ENCODE data around the gene MRPL38. TPM values are rescaled to one million over a fixed set of nuclear protein-coding genes. Genes with fewer than 3 reads are reported as not detected.

The MRPL38 gene
- total RNA-seq, 1 donor from 2014 or later, result 67.8 TPM

- H3K27ac ChIP-seq, result no peak overlapping the region
- peaks cover 19% of the 10 kb centered on the region for H3K4me1 ChIP-seq
- H3K27me3 ChIP-seq, result no peaks in the 10 kb centered on the region
- no peak for DNase-seq (ENCODE audit: extremely low spot score in 2 of 2)
- TF ChIP-seq POLR2AphosphoS5 (IDR thresholded peaks at IDR 0.05; ENCODE audit: insufficient read depth in 1 of 2, low read depth in 1 of 2), result no peak
- TF ChIP-seq CTCF (IDR thresholded peaks at IDR 0.05), result no peak
- TF ChIP-seq POLR2A (IDR thresholded peaks at IDR 0.05), result no peak
- H3K9me3 ChIP-seq, result no peaks in the 10 kb centered on the region
- intact Hi-C loops (cut with DNase I), result loop anchor here (5.0 kb wide), 1 partner anchor 94 kb away; no protein-coding TSS in a partner anchor
- H3K36me3 ChIP-seq, result no peaks in the 10 kb centered on the region
- H3K4me3 ChIP-seq, result no peak overlapping the region
Observed at GRCh38 chr17:75913537-75914210, 9.0 kb upstream of the MRPL38 start.

- no peaks in the 10 kb centered on the region for H3K9me3 ChIP-seq
- no peaks in the 10 kb centered on the region for H3K27me3 ChIP-seq
- H3K27ac ChIP-seq, result peak overlapping the region; percentile 5
- H3K4me1 ChIP-seq, result peaks cover 25% of the 10 kb centered on the region
- no peak overlapping the region for H3K4me3 ChIP-seq
- no peaks in the 10 kb centered on the region for H3K36me3 ChIP-seq
- intact Hi-C loops (cut with DNase I), result loop anchor here (5.0 kb wide), 1 partner anchor 97 kb away; no protein-coding TSS in a partner anchor
- no peak for DNase-seq (ENCODE audit: extremely low spot score in 2 of 2)
- no peak for TF ChIP-seq POLR2AphosphoS5 (IDR thresholded peaks at IDR 0.05; ENCODE audit: insufficient read depth in 1 of 2, low read depth in 1 of 2)
- TF ChIP-seq POLR2A (IDR thresholded peaks at IDR 0.05), result no peak
- no peak for TF ChIP-seq CTCF (IDR thresholded peaks at IDR 0.05)
Observed at GRCh38 chr17:75910699-75911098, 6.0 kb upstream of the MRPL38 start.

- TF ChIP-seq POLR2AphosphoS5 (IDR thresholded peaks at IDR 0.05; ENCODE audit: insufficient read depth in 1 of 2, low read depth in 1 of 2) (peak in 1 of 2 donors; percentile 34), POLR2A (IDR thresholded peaks at IDR 0.05) (no peak)
- Histone ChIP-seq H3K9me3 (no peaks in the 10 kb centered on the region), H3K4me1 (peaks cover 33% of the 10 kb centered on the region), H3K4me3 (no peak overlapping the region), H3K27ac (peak overlapping the region; percentile 17), H3K36me3 (no peaks in the 10 kb centered on the region), H3K27me3 (no peaks in the 10 kb centered on the region)
- no peak for DNase-seq (ENCODE audit: extremely low spot score in 2 of 2)
- intact Hi-C loops (cut with DNase I), result loop anchor here (5.0 kb wide), 1 partner anchor 97 kb away; no protein-coding TSS in a partner anchor
Observed at GRCh38 chr17:75909812-75910274, 5.2 kb upstream of the MRPL38 start.

- H3K27ac ChIP-seq, result no peak overlapping the region
- no peaks in the 10 kb centered on the region for H3K9me3 ChIP-seq
- no peak for DNase-seq (ENCODE audit: extremely low spot score in 2 of 2)
- peaks cover 35% of the 10 kb centered on the region for H3K4me1 ChIP-seq
- TF ChIP-seq POLR2AphosphoS5 (IDR thresholded peaks at IDR 0.05; ENCODE audit: insufficient read depth in 1 of 2, low read depth in 1 of 2), result no peak
- no peak for TF ChIP-seq CTCF (IDR thresholded peaks at IDR 0.05)
- no peak for TF ChIP-seq POLR2A (IDR thresholded peaks at IDR 0.05)
- H3K36me3 ChIP-seq, result no peaks in the 10 kb centered on the region
- no peaks in the 10 kb centered on the region for H3K27me3 ChIP-seq
- intact Hi-C loops (cut with DNase I), result no loop called here
- no peak overlapping the region for H3K4me3 ChIP-seq
Observed at GRCh38 chr17:75909051-75909811, 4.5 kb upstream of the MRPL38 start.

GRCh38 chr17:75908201-75908600 lies 3.5 kb upstream of the MRPL38 start:
- H3K36me3 ChIP-seq, result no peaks in the 10 kb centered on the region
- TF ChIP-seq POLR2A (IDR thresholded peaks at IDR 0.05), result no peak
- TF ChIP-seq CTCF (IDR thresholded peaks at IDR 0.05), result no peak
- no peak for TF ChIP-seq POLR2AphosphoS5 (IDR thresholded peaks at IDR 0.05; ENCODE audit: insufficient read depth in 1 of 2, low read depth in 1 of 2)
- peaks cover 45% of the 10 kb centered on the region for H3K4me1 ChIP-seq
- DNase-seq (ENCODE audit: extremely low spot score in 2 of 2), result no peak
- H3K27ac ChIP-seq, result no peak overlapping the region
- intact Hi-C loops (cut with DNase I), result no loop called here
- H3K27me3 ChIP-seq, result no peaks in the 10 kb centered on the region
- no peaks in the 10 kb centered on the region for H3K9me3 ChIP-seq
- H3K4me3 ChIP-seq, result no peak overlapping the region
